MM.1S (cell line): ENCODE results near the gene PODNL1.

ENCODE experiments used
- DNase-seq: peaks from one replicate; pipeline ENCODE4 v3.0.0-alpha.2; 2015
- H2AFZ ChIP-seq: fragments of 300-600 bp; sonication (generic); 2 replicates; pipeline ENCODE4 v1.6.0; 2016; ENCODE audit warnings: antibody characterized with exemption, low read length
- H3F3A ChIP-seq: fragments of 300-600 bp; sonication (generic); 2 replicates; pipeline ENCODE4 v1.6.1; 2016; ENCODE audit warnings: mild to moderate bottlenecking, antibody characterized with exemption, low read length, moderate library complexity, mixed read lengths; ENCODE audit not compliant: insufficient read depth
- H3K27ac ChIP-seq: fragments of 300-600 bp; sonication (generic); 2 replicates; pipeline ENCODE4 v1.5.1; 2016; ENCODE audit warnings: mild to moderate bottlenecking, low read length
- H3K27me3 ChIP-seq: fragments of 300-600 bp; sonication (generic); replicated peaks from 2 replicates; pipeline ENCODE4 v1.6.0; 2016; ENCODE audit warnings: low read length; ENCODE audit not compliant: insufficient read depth
- H3K36me3 ChIP-seq: fragments of 300-600 bp; sonication (generic); replicated peaks from 2 replicates; pipeline ENCODE4 v1.6.1; 2016; ENCODE audit warnings: mild to moderate bottlenecking, low read length, mixed read lengths; ENCODE audit not compliant: insufficient read depth
- H3K4me1 ChIP-seq: fragments of 300-600 bp; sonication (generic); 2 replicates; pipeline ENCODE4 v1.6.1; 2016; ENCODE audit warnings: low read length, mixed read lengths
- H3K4me2 ChIP-seq: fragments of 300-600 bp; sonication (generic); 2 replicates; pipeline ENCODE4 v1.6.0; 2016; ENCODE audit warnings: low read depth, low read length
- H3K4me3 ChIP-seq: fragments of 300-600 bp; sonication (generic); 2 replicates; pipeline ENCODE4 v1.5.1; 2016; ENCODE audit warnings: low read length, mixed read lengths
- H3K79me2 ChIP-seq: fragments of 300-600 bp; sonication (generic); 2 replicates; pipeline ENCODE4 v1.6.1; 2016; ENCODE audit warnings: mixed run types, low read length, mixed read lengths
- H3K9ac ChIP-seq: fragments of 300-600 bp; sonication (generic); 2 replicates; pipeline ENCODE4 v1.6.1; 2016; ENCODE audit warnings: low read length, mixed read lengths
- H3K9me2 ChIP-seq: fragments of 300-600 bp; sonication (generic); replicated peaks from 2 replicates; pipeline ENCODE4 v1.6.1; 2016; ENCODE audit warnings: mild to moderate bottlenecking, low read length, mixed read lengths; ENCODE audit not compliant: insufficient read depth
- H3K9me3 ChIP-seq: fragments of 300-600 bp; sonication (generic); replicated peaks from 2 replicates; pipeline ENCODE4 v1.6.1; 2016; ENCODE audit warnings: mild to moderate bottlenecking, low read length, mixed read lengths; ENCODE audit not compliant: insufficient read depth
- H4K20me1 ChIP-seq: fragments of 300-600 bp; sonication (generic); 2 replicates; pipeline ENCODE4 v1.6.1; 2016; ENCODE audit warnings: mild to moderate bottlenecking, low read length, moderate library complexity, mixed read lengths; ENCODE audit not compliant: insufficient read depth
- EZH2 ChIP-seq: fragments of 300-600 bp; sonication (generic); optimal IDR thresholded peaks from 2 replicates; pipeline ENCODE3; 2017; ENCODE audit warnings: low read depth, mild to moderate bottlenecking, antibody characterized with exemption, low read length, mixed read lengths
- EZH2phosphoT487 ChIP-seq: fragments of 300-600 bp; sonication (generic); IDR thresholded peaks from 2 replicates; pipeline ENCODE4 v1.6.1; 2018; ENCODE audit warnings: antibody characterized with exemption, low read length
- TF ChIP-seq, protein P1 (sequence below): fragments of 300-600 bp; sonication (generic); IDR thresholded peaks from 2 replicates; pipeline ENCODE4 v1.5.1; 2016; ENCODE audit warnings: antibody characterized with exemption, low read length, mixed read lengths

Gene PODNL1

DNA sequence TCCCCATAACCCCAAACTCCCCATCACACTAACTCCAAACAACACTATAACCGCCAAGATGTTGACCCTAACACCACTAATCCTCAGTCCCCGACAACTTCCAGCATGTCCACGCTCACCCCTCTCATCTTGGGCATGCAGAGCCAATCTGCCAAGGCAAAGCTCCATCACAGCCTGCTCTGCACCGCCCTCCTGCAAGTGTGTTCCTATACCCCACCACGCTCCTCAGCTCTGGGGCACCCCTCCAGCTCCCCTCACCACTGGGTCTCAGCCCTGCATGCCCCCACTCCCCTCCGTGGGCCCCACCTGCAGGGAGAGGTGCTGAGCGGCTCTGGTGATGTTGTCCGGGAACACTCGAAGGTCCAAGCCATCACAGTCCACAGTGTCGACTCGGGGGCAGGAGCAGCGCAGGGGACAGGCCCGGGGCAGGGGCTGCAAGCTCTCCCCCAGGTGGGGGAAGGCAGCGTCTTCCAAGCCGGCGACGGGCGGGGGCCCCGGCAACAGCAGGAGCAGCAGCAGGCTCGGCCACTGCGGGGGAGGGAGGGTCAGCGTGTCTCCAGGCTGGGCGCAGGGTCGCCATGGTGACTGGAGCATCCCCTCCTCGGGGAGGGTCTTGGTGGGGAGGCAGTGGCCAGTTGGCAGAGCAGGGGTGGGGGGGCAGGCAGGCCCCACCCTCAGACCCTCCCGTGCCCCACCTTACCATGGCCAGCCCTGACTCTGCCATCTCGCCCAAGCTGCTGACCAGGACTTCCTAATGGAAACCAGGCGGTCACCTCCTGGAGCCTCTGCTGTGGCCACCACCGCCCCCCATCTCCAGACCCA, 527 bp downstream of the PODNL1 start:
- Histone ChIP-seq H3K79me2 (no peaks in the 10 kb centered on the region), H3K4me1 (no peaks in the 10 kb centered on the region), H3K9ac (no peak overlapping the region), H3K4me2 (no peak overlapping the region), H2AFZ (no peak overlapping the region), H3K9me3 (no peaks in the 10 kb centered on the region), H3K36me3 (no peaks in the 10 kb centered on the region), H3K27me3 (peaks cover 28% of the 10 kb centered on the region), H4K20me1 (no peaks in the 10 kb centered on the region), H3K27ac (no peak overlapping the region), H3F3A (no peaks in the 10 kb centered on the region), H3K9me2 (no peaks in the 10 kb centered on the region), H3K4me3 (no peak overlapping the region)
- no peak for TF ChIP-seq EZH2
- TF ChIP-seq, protein P1, sequence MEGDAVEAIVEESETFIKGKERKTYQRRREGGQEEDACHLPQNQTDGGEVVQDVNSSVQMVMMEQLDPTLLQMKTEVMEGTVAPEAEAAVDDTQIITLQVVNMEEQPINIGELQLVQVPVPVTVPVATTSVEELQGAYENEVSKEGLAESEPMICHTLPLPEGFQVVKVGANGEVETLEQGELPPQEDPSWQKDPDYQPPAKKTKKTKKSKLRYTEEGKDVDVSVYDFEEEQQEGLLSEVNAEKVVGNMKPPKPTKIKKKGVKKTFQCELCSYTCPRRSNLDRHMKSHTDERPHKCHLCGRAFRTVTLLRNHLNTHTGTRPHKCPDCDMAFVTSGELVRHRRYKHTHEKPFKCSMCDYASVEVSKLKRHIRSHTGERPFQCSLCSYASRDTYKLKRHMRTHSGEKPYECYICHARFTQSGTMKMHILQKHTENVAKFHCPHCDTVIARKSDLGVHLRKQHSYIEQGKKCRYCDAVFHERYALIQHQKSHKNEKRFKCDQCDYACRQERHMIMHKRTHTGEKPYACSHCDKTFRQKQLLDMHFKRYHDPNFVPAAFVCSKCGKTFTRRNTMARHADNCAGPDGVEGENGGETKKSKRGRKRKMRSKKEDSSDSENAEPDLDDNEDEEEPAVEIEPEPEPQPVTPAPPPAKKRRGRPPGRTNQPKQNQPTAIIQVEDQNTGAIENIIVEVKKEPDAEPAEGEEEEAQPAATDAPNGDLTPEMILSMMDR = no peak
- TF ChIP-seq EZH2phosphoT487 = no peak
- no peak for DNase-seq

DNA sequence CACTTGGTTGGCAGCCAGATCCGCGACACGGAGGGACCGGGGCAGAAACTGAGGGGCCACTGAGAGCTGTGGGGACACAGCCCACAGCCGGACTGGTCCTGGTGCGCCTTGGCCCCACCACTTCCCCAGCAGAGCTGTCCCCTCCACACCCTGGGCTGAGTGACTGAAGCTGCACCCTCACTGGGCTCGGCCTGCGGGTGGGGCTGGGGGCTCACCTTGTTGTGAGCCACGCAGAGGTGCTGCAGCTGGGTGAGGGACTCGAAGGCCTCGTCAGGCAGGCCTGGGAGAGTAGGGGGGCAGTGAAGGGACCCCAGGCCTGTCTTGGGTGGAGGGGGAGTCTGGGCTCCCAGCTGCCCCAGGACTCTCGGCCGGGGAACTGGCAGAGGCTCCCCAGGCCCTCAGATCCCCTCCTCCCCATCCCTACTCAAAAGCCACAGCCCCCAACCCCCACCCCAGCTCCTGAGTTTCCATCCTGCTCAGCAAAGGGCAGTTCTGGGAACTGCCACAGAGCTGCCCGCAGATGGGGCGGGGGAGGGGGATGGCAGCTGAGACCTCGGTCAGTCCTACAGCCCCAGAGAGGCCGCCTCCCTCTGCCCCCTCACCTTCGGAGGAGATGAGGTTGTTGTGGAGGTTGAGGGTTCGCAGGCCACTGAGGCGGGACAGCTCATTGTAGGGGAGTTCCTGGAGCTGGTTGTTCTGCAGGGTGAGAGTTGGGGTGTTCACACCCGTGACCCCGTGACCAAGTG, 2.3 kb downstream of the PODNL1 start:
- TF ChIP-seq EZH2 (no peak), EZH2phosphoT487 (no peak)
- H3K9me2 ChIP-seq = no peaks in the 10 kb centered on the region
- DNase-seq = no peak
- H3K27me3 ChIP-seq = peaks cover 28% of the 10 kb centered on the region
- H3K4me3 ChIP-seq = no peak overlapping the region
- H3K9ac ChIP-seq = no peak overlapping the region
- H2AFZ ChIP-seq = no peak overlapping the region
- no peaks in the 10 kb centered on the region for H3K9me3 ChIP-seq
- H3K36me3 ChIP-seq = no peaks in the 10 kb centered on the region
- no peaks in the 10 kb centered on the region for H3K79me2 ChIP-seq
- H3K4me1 ChIP-seq = no peaks in the 10 kb centered on the region
- H3K27ac ChIP-seq = no peak overlapping the region
- H4K20me1 ChIP-seq = no peaks in the 10 kb centered on the region
- no peaks in the 10 kb centered on the region for H3F3A ChIP-seq
- no peak overlapping the region for H3K4me2 ChIP-seq

DNA sequence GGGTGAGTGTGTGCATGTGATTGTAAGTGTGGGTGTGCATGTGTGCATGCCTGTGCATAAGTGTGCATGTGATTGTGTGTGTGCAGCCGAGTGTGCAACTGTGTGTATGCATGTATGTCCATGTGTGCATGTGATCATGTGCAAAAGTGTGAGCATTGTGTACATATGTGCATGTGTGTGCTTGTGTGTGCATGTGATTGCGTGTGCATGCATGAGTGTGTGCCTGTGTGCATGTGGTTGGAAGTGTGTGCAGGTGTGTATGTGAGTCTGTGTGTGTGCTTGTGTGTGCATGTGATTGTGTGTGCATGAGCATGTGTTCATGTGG, 3.5 kb downstream of the PODNL1 start:
- H2AFZ ChIP-seq = no peak overlapping the region
- no peaks in the 10 kb centered on the region for H3K9me3 ChIP-seq
- no peak overlapping the region for H3K4me2 ChIP-seq
- H4K20me1 ChIP-seq = no peaks in the 10 kb centered on the region
- H3F3A ChIP-seq = no peaks in the 10 kb centered on the region
- no peak overlapping the region for H3K4me3 ChIP-seq
- H3K9me2 ChIP-seq = no peaks in the 10 kb centered on the region
- H3K9ac ChIP-seq = no peak overlapping the region
- no peak for DNase-seq
- no peaks in the 10 kb centered on the region for H3K79me2 ChIP-seq
- peaks cover 28% of the 10 kb centered on the region for H3K27me3 ChIP-seq
- no peaks in the 10 kb centered on the region for H3K36me3 ChIP-seq
- H3K4me1 ChIP-seq = no peaks in the 10 kb centered on the region
- TF ChIP-seq, protein P1 = no peak
- TF ChIP-seq EZH2phosphoT487 = no peak
- TF ChIP-seq EZH2 = no peak
- no peak overlapping the region for H3K27ac ChIP-seq
